DMS 273 (cell line): ENCODE measurements around the gene PPARA.

Experiments used
- DNase-seq: peaks from one replicate; lab custom pipeline; 2025; ENCODE audit not compliant: unreplicated experiment; lab: John Stamatoyannopoulos, UW

The PPARA gene

GRCh38 chr22:46202897-46203600 is 52.7 kb downstream of the PPARA start:
- no peak for DNase-seq

GRCh38 chr22:46203601-46203980 is 53.3 kb downstream of the PPARA start:
- no peak for DNase-seq

GRCh38 chr22:46209262-46209661 is 58.9 kb downstream of the PPARA start:
- no peak for DNase-seq

GRCh38 chr22:46212195-46212594 is 61.9 kb downstream of the PPARA start:
- DNase-seq = no peak

- DNase-seq = no peak
These were observed 62.7 kb downstream of the PPARA start for GRCh38 chr22:46213052-46213451.

GRCh38 chr22:46214149-46214548 is 63.8 kb downstream of the PPARA start:
- no peak for DNase-seq

- DNase-seq = no peak
These were observed 64.3 kb downstream of the PPARA start for GRCh38 chr22:46214616-46215015.

- DNase-seq = no peak
These were observed 69.3 kb downstream of the PPARA start for GRCh38 chr22:46219636-46220035.

GRCh38 chr22:46220921-46221320 is 70.6 kb downstream of the PPARA start:
- DNase-seq = no peak

GRCh38 chr22:46224044-46224897 is 73.9 kb downstream of the PPARA start:
- DNase-seq = no peak

- DNase-seq = no peak
These were observed 74.6 kb downstream of the PPARA start for GRCh38 chr22:46224898-46225290.

GRCh38 chr22:46225631-46226030 is 75.3 kb downstream of the PPARA start:
- DNase-seq = no peak

- DNase-seq = no peak
These were observed 76.3 kb downstream of the PPARA start for GRCh38 chr22:46226577-46226976.

- DNase-seq = no peak
These were observed 79.4 kb downstream of the PPARA start for GRCh38 chr22:46229701-46230100.

- DNase-seq = no peak
These were observed 80.1 kb downstream of the PPARA start for GRCh38 chr22:46230262-46230901.

GRCh38 chr22:46233231-46233630 is 82.9 kb downstream of the PPARA start:
- peak; percentile 85 for DNase-seq

- DNase-seq = no peak
These were observed 84.6 kb downstream of the PPARA start for GRCh38 chr22:46234969-46235368.

GRCh38 chr22:46237453-46238124 is 87.3 kb downstream of the PPARA start:
- DNase-seq = no peak

- DNase-seq = peak; percentile 12
These were observed 88.2 kb downstream of the PPARA start for GRCh38 chr22:46238541-46238940.

GRCh38 chr22:46239261-46240048 is 89.1 kb downstream of the PPARA start:
- DNase-seq = no peak

- no peak for DNase-seq
These were observed 89.7 kb downstream of the PPARA start for GRCh38 chr22:46240073-46240472.
